ENCODE results near the gene VEGFA.

- TF ChIP-seq TAF1 (IDR thresholded peaks at IDR 0.05; ENCODE audit: borderline replicate concordance, low read depth, low read length) (no peak), POLR2A (IDR thresholded peaks at IDR 0.05; ENCODE audit: low read depth, low read length) (no peak), POLR2AphosphoS5 (IDR thresholded peaks at IDR 0.05; ENCODE audit: low read depth, low read length) (no peak)
Observed at GRCh38 chr6:43759136-43759906, 10.7 kb upstream of the VEGFA start.
